HG02884 (cell line): ENCODE data around the gene RRP15.
"Not testable (repeated sequence)": the region's sequence is repeated elsewhere in the genome, so short reads cannot be mapped to it uniquely, and the experiment has no call there.

ENCODE experiments used
- ATAC-seq: cut with Tn5 transposase; IDR thresholded peaks from one replicate; pipeline ENCODE4 v1.9.1; 2021; ENCODE audit warnings: mild to moderate bottlenecking, moderate library complexity; ENCODE audit not compliant: unreplicated experiment

Gene RRP15

GRCh38 chr1:218296162-218296561, 11.1 kb downstream of the RRP15 start:
- ATAC-seq: no peak

GRCh38 chr1:218297461-218297860, 12.4 kb downstream of the RRP15 start:
- no peak for ATAC-seq

- no peak for ATAC-seq
These were observed 12.8 kb downstream of the RRP15 start for GRCh38 chr1:218297867-218298266.

GRCh38 chr1:218298398-218298797, 13.3 kb downstream of the RRP15 start:
- no peak for ATAC-seq

GRCh38 chr1:218299416-218299815, 14.3 kb downstream of the RRP15 start:
- peak; percentile 55 for ATAC-seq

GRCh38 chr1:218301217-218301616, 16.1 kb downstream of the RRP15 start:
- no peak for ATAC-seq

DNA sequence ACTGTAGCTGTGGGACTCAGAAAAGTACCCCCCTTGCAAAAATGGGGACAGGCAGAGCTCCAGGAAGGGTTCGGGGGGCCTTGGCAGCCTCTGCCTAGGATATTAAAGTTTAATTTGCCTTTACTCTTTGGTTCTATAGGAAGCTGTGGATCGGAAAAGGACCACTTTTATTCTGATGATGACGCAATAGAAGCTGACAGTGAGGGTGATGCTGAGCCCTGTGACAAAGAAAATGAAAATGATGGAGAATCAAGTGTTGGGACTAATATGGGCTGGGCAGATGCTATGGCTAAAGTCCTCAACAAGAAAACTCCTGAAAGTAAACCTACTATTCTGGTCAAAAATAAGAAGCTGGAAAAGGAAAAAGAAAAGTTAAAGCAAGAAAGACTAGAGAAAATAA, 17.1 kb downstream of the RRP15 start:
- no peak for ATAC-seq

GRCh38 chr1:218303176-218303879, 18.2 kb downstream of the RRP15 start:
- no peak for ATAC-seq

DNA sequence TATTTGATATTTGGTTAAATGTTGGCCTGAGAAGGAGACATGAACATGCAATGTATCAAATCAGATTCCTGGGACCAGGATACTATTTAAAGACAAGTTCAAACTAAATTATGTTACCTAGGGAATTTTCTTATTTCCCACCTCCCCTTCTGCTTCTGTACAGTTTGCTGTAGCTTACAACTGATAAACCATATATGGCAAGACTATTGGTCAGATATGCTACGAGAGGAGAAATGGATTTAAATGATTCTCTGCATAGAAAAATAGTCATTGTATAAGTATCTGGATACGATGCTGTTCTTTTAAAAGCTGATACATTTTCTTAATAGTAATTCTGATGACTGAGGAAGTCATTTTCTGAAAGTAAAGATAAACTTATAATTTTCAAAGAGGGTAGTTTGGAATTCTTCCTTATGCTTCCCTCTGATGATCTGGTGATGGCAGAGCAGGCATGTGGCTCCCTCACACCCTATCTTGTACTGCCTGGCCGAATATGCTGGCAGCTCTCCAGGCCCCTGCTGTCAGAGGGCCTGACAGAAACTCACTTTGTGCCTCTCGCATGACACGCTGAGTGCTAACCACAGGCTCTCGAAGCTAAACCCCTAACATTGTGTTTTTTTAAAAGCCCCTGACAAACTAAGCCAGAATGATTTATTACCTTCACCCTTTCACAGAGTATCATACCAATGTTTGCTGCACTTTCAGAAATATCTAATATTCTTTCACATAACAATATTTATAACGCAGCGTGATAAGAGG, 19.4 kb downstream of the RRP15 start:
- ATAC-seq: peak; percentile 61

DNA sequence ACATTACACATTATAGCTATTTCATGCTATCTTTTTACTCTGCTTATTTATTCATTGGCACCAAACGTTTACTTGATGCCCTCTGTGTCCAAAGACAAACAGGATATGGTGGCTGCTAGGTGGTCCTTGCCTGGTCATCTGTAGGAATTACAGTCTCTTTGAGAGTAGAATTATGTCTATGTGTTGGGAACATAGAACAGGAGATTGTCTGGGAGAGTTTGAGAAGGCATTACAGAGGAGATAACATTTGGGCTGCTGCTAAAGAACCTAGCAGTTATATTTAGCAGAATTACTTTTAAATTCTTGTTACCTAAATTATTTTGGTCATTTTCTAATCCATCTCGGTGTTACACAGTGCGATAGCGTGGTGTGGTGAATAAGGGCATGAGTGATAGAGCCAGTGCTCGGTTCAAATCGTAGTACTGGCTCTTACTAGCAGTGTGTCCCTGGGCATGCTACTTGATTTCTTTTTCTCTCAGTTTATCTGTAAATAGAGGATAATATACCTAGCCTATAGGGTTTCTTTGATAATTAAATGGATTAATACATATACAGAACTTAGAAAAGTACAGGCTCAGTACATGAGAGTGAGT, 20.5 kb downstream of the RRP15 start:
- no peak for ATAC-seq

- no peak for ATAC-seq
These were observed 27.4 kb downstream of the RRP15 start for GRCh38 chr1:218312509-218312908.

- ATAC-seq: no peak
These were observed 29.2 kb downstream of the RRP15 start for GRCh38 chr1:218314316-218314715.

DNA sequence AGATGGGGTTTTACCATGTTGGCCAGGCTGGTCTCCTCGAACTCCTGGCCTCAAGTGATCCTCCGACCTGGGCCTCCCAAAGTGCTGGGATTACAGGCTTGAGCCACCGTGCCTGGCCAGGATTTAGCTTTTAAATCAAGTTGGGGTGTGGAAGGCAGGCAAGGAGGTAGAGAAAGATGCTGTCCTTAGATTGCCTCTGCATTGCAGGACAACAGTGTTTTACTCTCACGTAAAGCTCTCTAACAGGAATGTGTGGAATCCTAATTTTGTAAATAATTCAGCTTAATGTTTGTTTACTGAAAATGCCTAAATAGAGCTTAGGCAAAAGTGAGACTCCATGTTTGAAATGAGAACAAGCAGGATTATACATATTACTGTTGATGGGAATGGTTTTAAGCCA, 30.5 kb downstream of the RRP15 start:
- no peak for ATAC-seq

GRCh38 chr1:218317061-218317460, 32.0 kb downstream of the RRP15 start:
- no peak for ATAC-seq

DNA sequence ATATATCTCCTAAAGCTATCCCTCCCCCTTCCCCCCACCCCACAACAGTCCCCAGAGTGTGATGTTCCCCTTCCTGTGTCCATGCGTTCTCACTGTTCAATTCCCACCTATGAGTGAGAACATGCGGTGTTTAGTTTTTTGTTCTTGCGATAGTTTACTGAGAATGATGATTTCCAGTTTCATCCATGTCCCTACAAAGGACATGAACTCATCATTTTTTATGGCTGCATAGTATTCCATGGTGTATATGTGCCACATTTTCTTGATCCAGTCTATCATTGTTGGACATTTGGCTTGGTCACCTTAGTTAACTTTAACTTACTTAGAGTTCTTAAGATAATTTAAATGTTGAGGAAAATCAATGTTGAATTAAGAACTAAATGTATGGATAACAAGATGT, 35.1 kb downstream of the RRP15 start:
- ATAC-seq: not testable (repeated sequence)

- ATAC-seq: no peak
These were observed 37.7 kb downstream of the RRP15 start for GRCh38 chr1:218322762-218323161.

DNA sequence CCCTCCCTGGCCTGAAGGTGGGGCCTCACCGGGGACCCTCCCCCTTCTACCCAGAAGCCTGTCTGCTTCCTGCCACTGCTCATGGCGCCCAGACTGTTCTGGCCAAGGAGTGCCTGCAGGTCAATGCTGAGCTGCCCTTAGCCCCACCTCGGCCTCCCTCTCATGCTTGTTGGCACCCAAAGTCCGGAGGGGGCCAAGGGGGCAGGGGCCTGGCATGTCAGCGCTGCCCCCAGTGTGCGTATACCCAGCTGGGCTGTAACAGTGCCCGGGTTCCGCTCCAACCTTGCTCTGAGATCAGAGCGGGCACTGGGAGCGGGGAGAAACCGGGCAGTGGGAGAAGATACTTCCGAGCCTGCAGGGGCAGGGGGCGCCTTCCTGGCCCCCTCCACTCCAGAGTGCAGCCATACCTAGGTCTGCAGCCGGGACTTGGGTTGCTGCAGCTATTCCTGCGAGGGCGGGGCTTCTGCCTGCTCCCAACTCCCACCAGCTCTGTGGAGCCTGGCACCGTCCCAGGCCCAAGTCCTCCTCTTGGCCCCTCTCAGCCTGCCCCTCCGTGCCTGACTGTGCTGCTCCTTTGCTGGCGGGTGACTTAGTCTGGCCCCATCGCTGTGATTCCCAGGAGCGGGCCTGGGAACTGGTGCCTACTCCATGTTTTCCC, 38.6 kb downstream of the RRP15 start:
- ATAC-seq: no peak

DNA sequence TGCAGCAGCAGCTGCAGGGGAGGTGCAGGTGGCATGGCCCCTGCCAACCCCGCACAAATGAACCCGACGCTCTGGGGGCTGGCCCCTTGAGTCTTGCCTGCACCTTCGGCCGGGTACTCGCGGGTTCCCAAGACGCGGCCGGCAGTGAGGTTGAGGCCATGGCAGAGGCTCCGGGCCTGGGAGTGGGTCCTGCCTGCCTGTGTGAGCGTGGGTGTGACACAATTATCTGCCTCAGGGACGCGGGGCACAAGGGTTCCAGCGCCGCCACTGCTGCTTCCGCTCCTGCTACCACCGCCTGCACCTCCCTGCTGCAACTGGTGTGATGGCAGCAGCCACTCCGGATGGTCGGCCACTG, 39.1 kb downstream of the RRP15 start:
- ATAC-seq: no peak

DNA sequence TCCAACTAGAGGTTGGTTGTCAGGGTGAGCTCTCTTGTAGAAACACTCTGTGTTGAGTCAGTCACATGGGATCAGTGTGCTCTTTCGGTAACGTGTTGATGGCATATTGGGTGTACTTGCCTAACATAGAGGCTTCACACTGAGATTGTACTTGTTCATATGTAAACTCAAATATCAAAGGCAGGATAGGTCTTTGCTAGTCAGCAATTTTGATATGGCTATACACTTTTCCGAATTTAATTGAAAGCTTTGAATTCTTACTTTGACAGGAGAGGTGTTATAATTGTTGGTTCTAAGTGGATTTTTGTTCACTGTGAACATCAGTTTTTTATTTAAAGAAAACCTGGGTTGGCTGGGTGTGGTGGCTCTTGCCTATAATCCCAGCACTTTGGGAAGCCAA, 43.7 kb downstream of the RRP15 start:
- ATAC-seq: no peak

GRCh38 chr1:218330043-218330623, 45.0 kb downstream of the RRP15 start:
- ATAC-seq: peak; percentile 80

- ATAC-seq: no peak
These were observed 47.3 kb downstream of the RRP15 start for GRCh38 chr1:218332416-218332815.
